Stimulated activated effector memory CD8-positive, alpha-beta T cell treated with anti-CD3 and anti-CD28 coated beads, Interleukin-12 subunit alpha, Interleukin-12 subunit beta, amount 100 ng/mL, for 72 hours (primary cell): Measurements from ENCODE around the gene CAD.

Source experiments
- ATAC-seq: fragments of 150-1000 bp; cut with Tn5 transposase; 2 replicates; pipeline ENCODE4 v1.10.0; 2021
- DNase-seq, 2 donors: peaks; one replicate each; pipeline ENCODE4 v3.0.0; 2021 to 2022; ENCODE audit warnings: low spot score in 2 of 2
- H3K27ac Mint-ChIP-seq: one replicate; pipeline ENCODE4 v1.8.0; 2022; ENCODE audit warnings: mild to moderate bottlenecking, mixed read lengths
- H3K36me3 Mint-ChIP-seq: one replicate; pipeline ENCODE4 v1.8.0; 2022; ENCODE audit warnings: mild to moderate bottlenecking, mixed read lengths
- H3K4me1 Mint-ChIP-seq: one replicate; pipeline ENCODE4 v1.8.0; 2022; ENCODE audit warnings: mixed read lengths
- H3K4me3 Mint-ChIP-seq: one replicate; pipeline ENCODE4 v1.8.0; 2022; ENCODE audit warnings: mild to moderate bottlenecking, mixed read lengths
- H3K9me3 Mint-ChIP-seq: one replicate; pipeline ENCODE4 v1.8.0; 2022; ENCODE audit warnings: mixed read lengths

CAD gene

GRCh38 chr2:27211241-27211942, 5.8 kb upstream of the CAD start:
- no peak for DNase-seq
- Mint-ChIP-seq H3K9me3 (no peaks in the 10 kb centered on the region), H3K4me1 (peaks cover 25% of the 10 kb centered on the region), H3K4me3 (peak overlapping the region; percentile 92), H3K36me3 (peaks cover 68% of the 10 kb centered on the region), H3K27ac (peak overlapping the region; percentile 99)
- ATAC-seq, result no peak

- DNase-seq (peak; percentile 88 to 95), ATAC-seq (peak; percentile 94)
- peak within 1 kb of the TSS; percentile 99 for H3K27ac Mint-ChIP-seq
- H3K4me1 Mint-ChIP-seq, result peaks cover 32% of the 10 kb centered on the region
- H3K36me3 Mint-ChIP-seq, result peaks cover 68% of the 10 kb centered on the region
- peak within 1 kb of the TSS; percentile 92 for H3K4me3 Mint-ChIP-seq
- H3K9me3 Mint-ChIP-seq, result no peaks in the 10 kb centered on the region
Observed at GRCh38 chr2:27211943-27212625, 5.1 kb upstream of the CAD start, which contains the start of the genes ATRAID and SLC5A6. Gene ATRAID, plus strand, starts transcription at chr2:27212041. Its CDS starts 328 bp downstream, at chr2:27212369. Gene SLC5A6, minus strand, starts transcription at chr2:27212268. Its CDS starts 4,618 bp downstream, at chr2:27207650.

- Mint-ChIP-seq H3K4me3 (peak overlapping the region; percentile 92), H3K4me1 (peaks cover 39% of the 10 kb centered on the region), H3K9me3 (no peaks in the 10 kb centered on the region), H3K27ac (peak overlapping the region; percentile 99), H3K36me3 (peaks cover 69% of the 10 kb centered on the region)
- peak; percentile 55 for ATAC-seq
- no peak for DNase-seq
Observed at GRCh38 chr2:27212626-27213471, 4.3 kb upstream of the CAD start.

- H3K4me3 Mint-ChIP-seq, result no peak overlapping the region
- peaks cover 42% of the 10 kb centered on the region for H3K4me1 Mint-ChIP-seq
- H3K36me3 Mint-ChIP-seq, result peaks cover 73% of the 10 kb centered on the region
Observed at GRCh38 chr2:27214941-27215340, 2.2 kb upstream of the CAD start.

GRCh38 chr2:27216416-27217137, 592 bp upstream of the CAD start:
- peak overlapping the region; percentile 99 for H3K4me3 Mint-ChIP-seq
- H3K9me3 Mint-ChIP-seq, result no peaks in the 10 kb centered on the region
- DNase-seq, result no peak
- ATAC-seq, result no peak
- peak overlapping the region; percentile 97 for H3K27ac Mint-ChIP-seq
- H3K36me3 Mint-ChIP-seq, result peaks cover 84% of the 10 kb centered on the region
- H3K4me1 Mint-ChIP-seq, result peaks cover 40% of the 10 kb centered on the region

More at GRCh38 chr2:27214941-27215340, 2.2 kb upstream of the CAD start:
- no peaks in the 10 kb centered on the region for H3K9me3 Mint-ChIP-seq
- DNase-seq (no peak), ATAC-seq (no peak)
- H3K27ac Mint-ChIP-seq, result no peak overlapping the region

- peak overlapping the region; percentile 97 for H3K27ac Mint-ChIP-seq
Observed at GRCh38 chr2:27218614-27219013, 1.4 kb downstream of the CAD start.

GRCh38 chr2:27219091-27219490, 1.9 kb downstream of the CAD start:
- ATAC-seq (no peak), DNase-seq (no peak)
- Mint-ChIP-seq H3K27ac (no peak overlapping the region), H3K9me3 (no peaks in the 10 kb centered on the region), H3K4me3 (peak overlapping the region; percentile 99), H3K4me1 (peaks cover 34% of the 10 kb centered on the region), H3K36me3 (peaks cover 94% of the 10 kb centered on the region)

More at GRCh38 chr2:27218614-27219013, 1.4 kb downstream of the CAD start:
- peaks cover 37% of the 10 kb centered on the region for H3K4me1 Mint-ChIP-seq
- peaks cover 94% of the 10 kb centered on the region for H3K36me3 Mint-ChIP-seq
- H3K9me3 Mint-ChIP-seq, result no peaks in the 10 kb centered on the region
- DNase-seq, result no peak
- H3K4me3 Mint-ChIP-seq, result peak overlapping the region; percentile 99
- ATAC-seq, result no peak

- Mint-ChIP-seq H3K36me3 (peaks cover 96% of the 10 kb centered on the region), H3K4me1 (peaks cover 34% of the 10 kb centered on the region), H3K4me3 (no peak overlapping the region), H3K9me3 (no peaks in the 10 kb centered on the region), H3K27ac (no peak overlapping the region)
- ATAC-seq (no peak), DNase-seq (no peak)
Observed at GRCh38 chr2:27220091-27220490, 2.9 kb downstream of the CAD start.

GRCh38 chr2:27221166-27221565, 4.0 kb downstream of the CAD start:
- H3K4me1 Mint-ChIP-seq, result peaks cover 28% of the 10 kb centered on the region
- no peak overlapping the region for H3K4me3 Mint-ChIP-seq
- ATAC-seq (no peak), DNase-seq (no peak)
- peaks cover 100% of the 10 kb centered on the region for H3K36me3 Mint-ChIP-seq
- H3K27ac Mint-ChIP-seq, result no peak overlapping the region
- no peaks in the 10 kb centered on the region for H3K9me3 Mint-ChIP-seq

- DNase-seq (no peak), ATAC-seq (no peak)
- H3K9me3 Mint-ChIP-seq, result no peaks in the 10 kb centered on the region
- H3K27ac Mint-ChIP-seq, result peak overlapping the region; percentile 58
- H3K4me1 Mint-ChIP-seq, result peaks cover 16% of the 10 kb centered on the region
- peaks cover 100% of the 10 kb centered on the region for H3K36me3 Mint-ChIP-seq
- no peak overlapping the region for H3K4me3 Mint-ChIP-seq
Observed at GRCh38 chr2:27222407-27222806, 5.2 kb downstream of the CAD start.

- ATAC-seq, result no peak
- H3K36me3 Mint-ChIP-seq, result peaks cover 100% of the 10 kb centered on the region
- peaks cover 5% of the 10 kb centered on the region for H3K4me1 Mint-ChIP-seq
- no peak overlapping the region for H3K4me3 Mint-ChIP-seq
- H3K27ac Mint-ChIP-seq, result no peak overlapping the region
- H3K9me3 Mint-ChIP-seq, result no peaks in the 10 kb centered on the region
- DNase-seq, result no peak
Observed at GRCh38 chr2:27223416-27223815, 6.2 kb downstream of the CAD start.

- ATAC-seq (no peak), DNase-seq (no peak)
- Mint-ChIP-seq H3K27ac (peak overlapping the region; percentile 50), H3K4me1 (no peaks in the 10 kb centered on the region), H3K36me3 (peaks cover 100% of the 10 kb centered on the region), H3K4me3 (no peak overlapping the region), H3K9me3 (no peaks in the 10 kb centered on the region)
Observed at GRCh38 chr2:27225526-27225925, 8.4 kb downstream of the CAD start.

- Mint-ChIP-seq H3K4me3 (no peak overlapping the region), H3K27ac (no peak overlapping the region), H3K36me3 (peaks cover 100% of the 10 kb centered on the region), H3K4me1 (no peaks in the 10 kb centered on the region), H3K9me3 (no peaks in the 10 kb centered on the region)
- DNase-seq (no peak), ATAC-seq (no peak)
Observed at GRCh38 chr2:27227501-27227900, 10.3 kb downstream of the CAD start.

GRCh38 chr2:27231921-27232320, 14.8 kb downstream of the CAD start:
- no peak for DNase-seq

GRCh38 chr2:27233341-27233740, 16.2 kb downstream of the CAD start:
- no peak for DNase-seq
- H3K36me3 Mint-ChIP-seq, result peaks cover 100% of the 10 kb centered on the region
- H3K9me3 Mint-ChIP-seq, result no peaks in the 10 kb centered on the region
- H3K4me3 Mint-ChIP-seq, result no peak overlapping the region
- H3K4me1 Mint-ChIP-seq, result no peaks in the 10 kb centered on the region
- no peak for ATAC-seq
- no peak overlapping the region for H3K27ac Mint-ChIP-seq

More at GRCh38 chr2:27231921-27232320, 14.8 kb downstream of the CAD start:
- no peak for ATAC-seq
- Mint-ChIP-seq H3K4me3 (no peak overlapping the region), H3K27ac (no peak overlapping the region), H3K36me3 (peaks cover 100% of the 10 kb centered on the region), H3K9me3 (no peaks in the 10 kb centered on the region), H3K4me1 (no peaks in the 10 kb centered on the region)
